Suprapubic skin (tissue), 4 donors: ENCODE results near the gene RNF141. TPM values are rescaled to one million over a fixed set of nuclear protein-coding genes. Genes with fewer than 3 reads are reported as not detected.

Source experiments
- DNase-seq, 2 donors: peaks; one replicate each; pipeline ENCODE4 v3.0.0-alpha.2; 2019; ENCODE audit warnings: low spot score in 2 of 2
- H3K27ac ChIP-seq: fragments of 200-600 bp; sonication (generic); one replicate; pipeline ENCODE4 v1.5.1; 2019
- H3K27me3 ChIP-seq: fragments of 200-600 bp; sonication (generic); one replicate; pipeline ENCODE4 v1.5.1; 2019
- H3K36me3 ChIP-seq: fragments of 200-600 bp; sonication (generic); one replicate; pipeline ENCODE4 v1.5.1; 2019
- H3K4me1 ChIP-seq: fragments of 200-600 bp; sonication (generic); one replicate; pipeline ENCODE4 v1.5.1; 2019
- H3K4me3 ChIP-seq: fragments of 200-600 bp; sonication (generic); one replicate; pipeline ENCODE4 v1.5.1; 2019; ENCODE audit warnings: mild to moderate bottlenecking
- H3K9me3 ChIP-seq: fragments of 200-600 bp; sonication (generic); one replicate; pipeline ENCODE4 v1.5.1; 2019
- EP300 ChIP-seq: sonication (generic); formaldehyde crosslinking; IDR thresholded peaks from one replicate; pipeline ENCODE4 v1.6.1; 2017; ENCODE audit warnings: antibody characterized with exemption
- POLR2A ChIP-seq, 2 donors: fragments of 450-650 bp; IDR thresholded peaks; one replicate each; pipeline ENCODE4 v1.6.1; 2017; ENCODE audit warnings: antibody characterized with exemption in 2 of 2, mild to moderate bottlenecking in 2 of 2, moderate library complexity in 2 of 2
- POLR2AphosphoS5 ChIP-seq, 3 donors: sonication (generic); formaldehyde crosslinking; IDR thresholded peaks; one replicate each; pipeline ENCODE4 v1.6.1; 2017; ENCODE audit warnings: antibody characterized with exemption in 3 of 3
- WGBS: methylation state at CpG from one replicate; pipeline ENCODE4 v1.1.5; 2018; 5-methylcytosine and 5-hydroxymethylcytosine counted together
- total RNA-seq, 4 donors: library from RNA; depleted of rRNA; stranded (reverse); fragments of >200 nt; gene quantifications; one replicate each; pipeline ENCODE4 v1.1.0, GENCODE V29; 2016
- TF ChIP-seq, protein P1 (sequence below), 2 donors: fragments of 200-600 bp in 1 of 2; fragments of 450-650 bp in 1 of 2; sonication (generic) in 1 of 2; IDR thresholded peaks; one replicate each; pipeline ENCODE4 v1.5.1; 2016 to 2019; ENCODE audit warnings: antibody characterized with exemption in 2 of 2, mild to moderate bottlenecking in 1 of 2, moderate library complexity in 1 of 2

The RNF141 gene
- total RNA-seq, 4 donors from 2014 or later, result 68.2 to 83.4 (median 73.7) TPM

DNA sequence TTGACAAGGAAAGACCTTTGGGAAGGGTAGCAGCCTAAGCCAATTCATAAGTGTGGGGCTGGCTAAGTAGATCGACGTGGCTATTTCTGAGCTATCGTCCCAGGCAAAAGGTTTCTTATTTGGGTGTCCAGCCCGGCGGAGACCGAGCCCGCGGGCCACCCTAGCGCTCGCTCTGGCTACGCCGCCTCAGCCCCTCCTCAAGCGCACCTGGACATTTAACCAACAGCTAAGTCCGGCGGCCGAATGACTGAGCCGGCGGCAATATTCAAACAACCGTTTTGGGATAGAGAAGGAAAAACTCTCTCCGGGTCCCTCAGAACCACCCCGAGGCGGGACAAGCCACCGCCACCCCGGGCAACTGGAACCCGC is 457 bp downstream of the RNF141 start:
- H3K36me3 ChIP-seq, result no peaks in the 10 kb centered on the region
- no peaks in the 10 kb centered on the region for H3K9me3 ChIP-seq
- H3K4me3 ChIP-seq, result peak overlapping the region; percentile 98
- WGBS, result 0% methylated on average over 11 of the region's 25 CpGs
- TF ChIP-seq POLR2AphosphoS5 (IDR thresholded peaks at IDR 0.05) (no peak), POLR2A (IDR thresholded peaks at IDR 0.05) (no peak), EP300 (no peak)
- TF ChIP-seq, protein P1, sequence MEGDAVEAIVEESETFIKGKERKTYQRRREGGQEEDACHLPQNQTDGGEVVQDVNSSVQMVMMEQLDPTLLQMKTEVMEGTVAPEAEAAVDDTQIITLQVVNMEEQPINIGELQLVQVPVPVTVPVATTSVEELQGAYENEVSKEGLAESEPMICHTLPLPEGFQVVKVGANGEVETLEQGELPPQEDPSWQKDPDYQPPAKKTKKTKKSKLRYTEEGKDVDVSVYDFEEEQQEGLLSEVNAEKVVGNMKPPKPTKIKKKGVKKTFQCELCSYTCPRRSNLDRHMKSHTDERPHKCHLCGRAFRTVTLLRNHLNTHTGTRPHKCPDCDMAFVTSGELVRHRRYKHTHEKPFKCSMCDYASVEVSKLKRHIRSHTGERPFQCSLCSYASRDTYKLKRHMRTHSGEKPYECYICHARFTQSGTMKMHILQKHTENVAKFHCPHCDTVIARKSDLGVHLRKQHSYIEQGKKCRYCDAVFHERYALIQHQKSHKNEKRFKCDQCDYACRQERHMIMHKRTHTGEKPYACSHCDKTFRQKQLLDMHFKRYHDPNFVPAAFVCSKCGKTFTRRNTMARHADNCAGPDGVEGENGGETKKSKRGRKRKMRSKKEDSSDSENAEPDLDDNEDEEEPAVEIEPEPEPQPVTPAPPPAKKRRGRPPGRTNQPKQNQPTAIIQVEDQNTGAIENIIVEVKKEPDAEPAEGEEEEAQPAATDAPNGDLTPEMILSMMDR (IDR thresholded peaks at IDR 0.05), result no peak
- no peaks in the 10 kb centered on the region for H3K27me3 ChIP-seq
- DNase-seq, result no peak
- peaks cover 42% of the 10 kb centered on the region for H3K4me1 ChIP-seq
- H3K27ac ChIP-seq, result peak overlapping the region; percentile 94

DNA sequence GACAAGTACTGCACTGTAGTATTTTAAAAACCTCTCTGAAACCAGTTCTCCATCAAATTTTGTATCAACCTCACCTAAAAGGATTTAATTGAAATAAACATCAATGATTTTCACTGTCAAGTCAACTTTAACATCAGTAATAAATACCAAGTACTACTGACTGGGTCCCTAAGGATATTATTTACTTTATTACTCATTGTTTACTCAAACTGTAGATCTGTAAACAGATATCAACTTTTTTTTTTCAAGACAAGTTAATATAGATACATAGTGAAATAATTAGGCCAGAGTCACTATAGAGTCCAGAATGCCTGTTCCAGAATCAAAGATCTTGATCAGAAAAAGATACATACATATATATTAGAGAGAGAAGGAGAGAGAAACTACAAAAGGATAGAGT is 1.6 kb downstream of the RNF141 start:
- Histone ChIP-seq H3K27me3 (no peaks in the 10 kb centered on the region), H3K4me1 (peaks cover 42% of the 10 kb centered on the region), H3K36me3 (no peaks in the 10 kb centered on the region), H3K9me3 (no peaks in the 10 kb centered on the region), H3K4me3 (no peak overlapping the region), H3K27ac (no peak overlapping the region)
- TF ChIP-seq EP300 (no peak), POLR2AphosphoS5 (IDR thresholded peaks at IDR 0.05) (no peak), POLR2A (IDR thresholded peaks at IDR 0.05) (no peak)
- no peak for DNase-seq

DNA sequence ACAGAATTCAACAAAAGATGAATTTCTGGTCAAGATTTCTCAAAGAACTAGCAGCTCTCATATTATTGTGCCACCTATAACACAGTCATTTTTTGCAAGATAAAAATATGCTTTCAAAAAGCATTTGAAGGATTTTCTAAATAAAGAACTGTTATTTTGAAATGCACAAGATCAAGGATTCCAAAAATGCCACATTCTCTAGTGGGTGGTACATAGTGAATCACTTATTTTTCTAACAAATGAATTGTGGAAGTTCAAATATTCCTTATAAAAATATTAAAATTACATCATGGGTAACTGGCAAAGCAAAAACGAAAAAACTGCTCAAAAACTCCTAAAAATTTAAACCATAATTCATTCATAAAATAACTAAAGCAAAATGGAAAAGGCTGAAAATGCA is 2.1 kb downstream of the RNF141 start:
- no peak overlapping the region for H3K4me3 ChIP-seq
- H3K4me1 ChIP-seq, result peaks cover 42% of the 10 kb centered on the region
- WGBS, result 38% methylated on average over 1 of the region's 1 CpG
- no peaks in the 10 kb centered on the region for H3K27me3 ChIP-seq
- TF ChIP-seq POLR2A (IDR thresholded peaks at IDR 0.05) (no peak), POLR2AphosphoS5 (IDR thresholded peaks at IDR 0.05) (no peak), EP300 (no peak)
- TF ChIP-seq, protein P1 (IDR thresholded peaks at IDR 0.05), result no peak
- H3K27ac ChIP-seq, result no peak overlapping the region
- no peaks in the 10 kb centered on the region for H3K9me3 ChIP-seq
- peaks cover under 1% of the 10 kb centered on the region for H3K36me3 ChIP-seq
- DNase-seq, result no peak

DNA sequence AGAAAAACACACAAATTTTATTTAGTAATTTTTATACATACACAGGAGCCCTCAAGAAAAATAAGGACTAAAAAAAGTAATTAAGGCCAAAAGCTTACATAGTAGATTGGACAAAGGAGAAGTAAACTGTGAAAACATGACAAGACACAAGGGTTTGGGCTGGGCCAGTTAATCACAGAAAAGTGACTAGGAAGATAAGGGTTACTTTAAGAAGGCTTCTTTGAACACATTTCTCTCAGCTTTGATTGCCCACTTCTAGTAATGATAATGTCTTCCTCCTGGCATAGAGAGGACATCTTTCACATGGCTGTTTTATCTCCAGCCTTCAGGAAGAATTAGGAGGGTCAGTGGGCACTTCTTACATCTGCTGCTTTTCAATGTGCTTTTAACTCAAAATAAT is 3.4 kb downstream of the RNF141 start:
- TF ChIP-seq POLR2AphosphoS5 (IDR thresholded peaks at IDR 0.05) (no peak), EP300 (no peak), POLR2A (IDR thresholded peaks at IDR 0.05) (no peak)
- TF ChIP-seq, protein P1 (IDR thresholded peaks at IDR 0.05), result no peak
- no peak for DNase-seq
- Histone ChIP-seq H3K36me3 (peaks cover 7% of the 10 kb centered on the region), H3K9me3 (no peaks in the 10 kb centered on the region), H3K27me3 (no peaks in the 10 kb centered on the region), H3K4me1 (peaks cover 42% of the 10 kb centered on the region), H3K27ac (no peak overlapping the region), H3K4me3 (no peak overlapping the region)

- TF ChIP-seq, protein P1 (IDR thresholded peaks at IDR 0.05), result no peak
- TF ChIP-seq EP300 (no peak), POLR2AphosphoS5 (IDR thresholded peaks at IDR 0.05) (no peak), POLR2A (IDR thresholded peaks at IDR 0.05) (no peak)
Observed at GRCh38 chr11:10534316-10534715, 6.7 kb downstream of the RNF141 start.

DNA sequence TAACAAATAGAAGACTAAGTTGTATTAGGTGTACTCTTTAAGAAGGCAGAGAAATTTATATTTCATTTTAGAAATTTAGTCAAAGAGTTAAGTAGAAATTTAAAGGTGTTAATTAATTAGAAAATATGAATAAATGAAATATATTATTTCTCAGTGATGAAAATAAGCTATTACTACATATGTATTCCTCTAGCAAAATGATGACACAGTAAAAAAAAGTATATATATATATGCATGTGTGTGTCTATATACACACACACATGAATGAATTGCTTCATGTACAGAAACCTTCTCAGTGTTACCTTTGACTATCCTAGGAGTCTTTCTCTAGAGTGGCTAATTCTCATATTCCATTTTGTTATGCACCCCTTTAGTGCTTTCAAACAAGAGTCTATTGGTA is 7.7 kb downstream of the RNF141 start:
- DNase-seq, result no peak
- H3K9me3 ChIP-seq, result no peaks in the 10 kb centered on the region
- TF ChIP-seq POLR2A (IDR thresholded peaks at IDR 0.05), result no peak
- TF ChIP-seq, protein P1 (IDR thresholded peaks at IDR 0.05), result no peak
- TF ChIP-seq POLR2AphosphoS5 (IDR thresholded peaks at IDR 0.05), result no peak
- no peak for TF ChIP-seq EP300

More at GRCh38 chr11:10534316-10534715, 6.7 kb downstream of the RNF141 start:
- no peaks in the 10 kb centered on the region for H3K9me3 ChIP-seq
- H3K27ac ChIP-seq, result no peak overlapping the region
- no peak for DNase-seq
- H3K4me1 ChIP-seq, result peaks cover 24% of the 10 kb centered on the region
- no peaks in the 10 kb centered on the region for H3K27me3 ChIP-seq
- no peak overlapping the region for H3K4me3 ChIP-seq
- peaks cover 35% of the 10 kb centered on the region for H3K36me3 ChIP-seq
- WGBS, result 65% methylated on average over 2 of the region's 2 CpGs

More for the DNA sequence above, 7.7 kb downstream of the RNF141 start:
- Histone ChIP-seq H3K4me3 (no peak overlapping the region), H3K27me3 (no peaks in the 10 kb centered on the region), H3K4me1 (peaks cover 17% of the 10 kb centered on the region), H3K36me3 (peaks cover 45% of the 10 kb centered on the region), H3K27ac (no peak overlapping the region)
